Fibroblast of skin of back (primary cell): ENCODE data around the gene TOR1AIP1.
A peak's percentile ranks its signal among the peaks of the same experiment; 100 is the strongest.
"Not testable (repeated sequence)": the region's sequence is repeated elsewhere in the genome, so short reads cannot be mapped to it uniquely, and the experiment has no call there.

Experiments
- DNase-seq: peaks from one replicate; pipeline ENCODE4 v3.0.0-alpha.2; 2013

Gene TOR1AIP1

DNA sequence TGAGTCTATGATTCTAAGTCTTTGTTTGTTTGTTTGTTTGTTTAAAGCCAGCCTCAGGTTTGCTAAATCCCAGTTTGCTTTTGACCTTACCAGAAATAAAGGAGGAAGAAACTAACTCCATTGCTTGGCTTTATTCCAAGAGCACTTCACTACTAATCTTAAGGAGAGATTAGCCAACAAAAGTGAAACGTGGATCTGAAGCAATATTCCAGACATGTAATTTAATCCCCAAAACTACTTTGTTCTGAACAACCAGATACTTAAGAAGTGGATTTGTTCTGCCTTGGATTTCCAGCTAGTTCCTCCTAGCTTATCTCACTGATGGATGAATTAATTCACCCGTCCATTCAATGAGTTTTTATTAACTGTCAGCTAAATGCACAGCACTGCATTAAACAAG lies 56.7 kb downstream of the TOR1AIP1 start:
- DNase-seq = no peak

DNA sequence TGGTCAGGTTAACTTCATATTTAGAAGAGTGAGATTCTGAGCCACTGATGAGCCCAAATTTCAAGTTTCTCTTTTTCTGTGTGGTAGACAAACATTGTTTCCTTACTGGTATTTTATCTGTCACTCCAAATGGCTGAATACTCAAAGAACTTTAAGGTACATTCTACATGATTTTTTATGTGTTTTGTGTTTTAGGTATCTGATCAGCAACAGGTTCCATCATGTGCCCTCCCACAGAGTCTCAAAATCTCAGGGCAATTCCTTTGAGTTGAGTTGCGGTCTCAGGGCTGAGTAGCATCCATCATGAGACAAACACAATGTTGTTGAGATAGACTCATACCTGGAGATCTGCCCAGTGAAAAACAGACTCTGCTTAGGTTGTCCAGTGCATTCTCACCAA lies 57.9 kb downstream of the TOR1AIP1 start:
- no peak for DNase-seq

DNA sequence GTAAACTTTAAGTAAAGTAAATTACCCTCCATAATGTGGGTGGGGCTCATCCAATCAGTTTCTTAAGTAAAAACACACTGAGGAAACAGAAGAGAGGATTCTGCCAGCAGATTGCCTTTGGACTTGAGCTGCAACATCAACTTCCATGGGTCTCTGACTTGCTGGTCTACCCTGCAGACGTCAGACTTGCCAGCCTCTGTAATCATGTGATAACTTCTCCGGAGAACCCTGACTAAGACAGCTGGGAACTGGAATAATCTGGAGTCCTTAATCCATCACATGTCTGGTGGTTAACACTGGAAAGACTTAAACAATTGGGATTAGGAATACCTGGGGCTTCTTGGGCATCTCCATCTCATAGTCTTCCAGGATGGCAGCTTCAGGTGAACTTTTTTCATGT lies 59.4 kb downstream of the TOR1AIP1 start:
- no peak for DNase-seq

DNA sequence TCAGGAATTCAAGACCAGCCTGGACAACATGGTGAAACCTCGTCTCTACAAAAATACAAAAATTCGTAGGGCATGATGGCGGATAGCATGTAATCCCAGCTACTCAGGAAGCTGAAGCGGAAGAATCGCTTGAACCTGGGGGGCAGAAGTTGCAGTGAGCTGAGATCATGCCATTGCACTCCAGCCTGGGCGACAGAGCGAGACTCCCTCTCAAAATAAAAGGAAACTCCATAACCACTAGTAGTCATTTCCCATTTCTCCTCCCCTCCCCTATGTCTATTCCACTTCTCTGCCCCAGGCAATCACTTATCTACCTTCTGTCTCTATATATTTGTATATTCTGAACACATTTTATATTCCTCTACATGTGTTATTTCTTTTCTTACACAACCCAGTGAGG lies 68.6 kb downstream of the TOR1AIP1 start:
- DNase-seq = no peak

DNA sequence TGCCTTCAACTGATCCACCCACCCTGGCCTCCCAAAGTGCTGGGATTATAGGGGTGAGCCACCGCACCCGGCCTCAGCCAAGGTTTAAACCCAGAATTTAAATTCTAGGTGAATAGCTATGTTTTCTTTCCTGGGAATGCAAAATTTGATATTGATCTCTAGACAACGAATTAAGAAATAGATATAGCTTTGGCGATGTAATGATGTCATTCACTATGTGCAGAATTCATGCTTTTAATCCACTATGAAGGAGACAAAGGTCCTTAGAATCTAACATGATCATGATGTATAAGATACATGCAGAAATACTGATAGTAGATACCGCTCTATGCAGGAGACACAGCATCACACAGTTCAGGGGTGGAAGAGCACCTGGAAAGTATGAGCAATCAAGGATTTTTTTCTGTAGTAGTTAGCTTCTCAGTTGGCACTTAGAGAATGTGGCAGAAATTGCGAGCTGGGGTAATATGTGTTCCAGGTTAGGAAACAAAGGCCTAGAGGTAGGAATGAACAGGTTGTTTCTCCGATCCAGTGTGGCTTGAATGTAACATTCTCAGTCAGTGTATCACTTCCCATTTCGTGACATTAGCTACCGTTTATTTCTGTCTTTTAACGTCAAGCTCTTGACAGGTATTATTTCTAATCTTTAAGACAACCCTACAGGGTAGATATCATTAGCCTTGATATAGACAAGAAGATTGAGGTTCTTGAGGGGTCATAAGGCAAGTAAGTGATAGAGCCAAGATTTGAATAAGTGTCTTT lies 69.5 kb downstream of the TOR1AIP1 start:
- no peak for DNase-seq

DNA sequence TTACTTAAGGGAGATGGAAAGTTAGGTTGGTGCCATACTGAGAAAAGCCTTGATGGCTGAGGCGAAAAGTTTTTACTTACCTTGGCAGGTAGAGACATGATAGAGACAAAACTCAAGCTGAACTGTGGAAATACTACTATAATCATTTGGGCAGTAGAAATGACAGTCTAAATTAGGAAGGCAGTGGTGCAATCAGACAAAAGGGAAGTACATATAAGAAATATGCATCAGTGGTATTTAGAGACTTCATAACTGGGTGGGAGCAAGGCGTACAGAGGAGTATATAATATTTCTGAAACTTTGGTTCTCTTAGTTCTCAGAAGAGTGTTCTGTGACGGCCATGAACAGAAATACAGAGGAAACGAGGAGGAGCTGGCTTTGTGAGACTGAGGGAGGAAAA lies 70.1 kb downstream of the TOR1AIP1 start:
- no peak for DNase-seq

DNA sequence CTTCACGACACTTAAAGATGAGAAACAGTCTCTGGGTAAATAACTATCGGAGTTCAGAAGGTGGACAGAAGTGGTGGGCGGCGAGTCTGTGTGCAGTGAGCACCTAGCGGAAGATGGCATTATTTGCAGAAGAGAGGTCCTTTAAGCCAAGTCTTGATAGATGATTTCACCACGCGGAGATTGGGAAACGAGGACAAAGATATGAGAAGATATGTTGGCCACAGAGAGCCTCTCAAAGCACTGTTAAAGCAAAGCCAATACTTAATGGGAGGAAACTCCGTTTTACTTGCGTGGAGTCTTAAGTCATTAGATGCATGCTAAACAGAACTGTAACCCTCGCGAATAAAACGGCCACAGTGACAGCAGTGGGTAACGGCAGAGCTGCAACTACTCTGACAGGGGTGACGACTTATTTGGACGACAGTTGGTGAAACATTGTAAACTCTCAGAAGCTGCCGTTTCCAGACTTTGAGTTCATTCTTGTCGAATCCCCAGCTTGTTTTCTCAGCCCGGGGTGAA lies 71.9 kb downstream of the TOR1AIP1 start:
- DNase-seq = peak; percentile 57

- peak; percentile 99 for DNase-seq
These were observed 72.6 kb downstream of the TOR1AIP1 start, which contains the start of gene CEP350 for GRCh38 chr1:179954493-179955286. Gene CEP350 (plus strand): TSS chr1:179954810. CDS start chr1:179986182, 31,372 bp downstream.

- DNase-seq = peak; percentile 18
These were observed 73.2 kb downstream of the TOR1AIP1 start for GRCh38 chr1:179955287-179955680.

- no peak for DNase-seq
These were observed 73.6 kb downstream of the TOR1AIP1 start for GRCh38 chr1:179955731-179956130.

GRCh38 chr1:179958359-179958758 lies 76.3 kb downstream of the TOR1AIP1 start:
- DNase-seq = no peak

- not testable (repeated sequence) for DNase-seq
These were observed 80.1 kb downstream of the TOR1AIP1 start for GRCh38 chr1:179962168-179962567.

GRCh38 chr1:179966551-179966950 lies 84.5 kb downstream of the TOR1AIP1 start:
- no peak for DNase-seq

DNA sequence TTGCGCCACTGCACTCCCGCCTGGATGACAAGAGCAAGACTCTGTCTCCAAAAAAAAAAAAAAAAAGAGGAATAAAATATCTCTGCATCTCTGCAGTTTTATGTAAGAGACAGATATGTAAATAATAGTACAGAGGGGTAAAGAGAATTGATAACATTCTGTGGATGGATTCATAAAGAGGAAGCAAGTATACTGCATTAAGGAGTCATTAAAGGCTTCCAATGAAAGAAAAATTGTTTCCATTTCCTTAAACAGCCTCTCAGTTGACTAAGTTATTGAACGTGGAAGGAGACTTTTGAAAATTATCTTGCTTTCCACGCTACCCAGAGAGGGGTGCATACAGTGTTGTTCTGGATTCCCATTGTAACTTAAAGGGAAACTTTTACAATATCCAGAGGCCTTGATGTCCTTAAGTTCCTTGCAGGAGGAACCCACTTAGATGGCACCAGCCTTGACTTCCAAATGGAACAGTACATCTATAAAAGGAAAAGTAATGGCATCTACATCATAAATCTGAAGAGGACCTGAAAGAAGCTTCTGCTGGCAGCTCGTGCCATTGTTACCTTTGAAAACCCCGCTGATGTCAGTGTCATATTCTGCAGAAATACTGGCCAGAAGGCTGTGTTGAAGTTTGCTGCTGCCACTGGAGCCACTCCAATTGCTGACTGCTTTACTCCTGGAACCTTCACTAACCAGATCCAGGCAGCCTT lies 86.4 kb downstream of the TOR1AIP1 start:
- DNase-seq = no peak

- DNase-seq = no peak
These were observed 87.2 kb downstream of the TOR1AIP1 start for GRCh38 chr1:179968994-179969919.
